ENCODE results near the gene SPATA2.

Gene SPATA2

DNA sequence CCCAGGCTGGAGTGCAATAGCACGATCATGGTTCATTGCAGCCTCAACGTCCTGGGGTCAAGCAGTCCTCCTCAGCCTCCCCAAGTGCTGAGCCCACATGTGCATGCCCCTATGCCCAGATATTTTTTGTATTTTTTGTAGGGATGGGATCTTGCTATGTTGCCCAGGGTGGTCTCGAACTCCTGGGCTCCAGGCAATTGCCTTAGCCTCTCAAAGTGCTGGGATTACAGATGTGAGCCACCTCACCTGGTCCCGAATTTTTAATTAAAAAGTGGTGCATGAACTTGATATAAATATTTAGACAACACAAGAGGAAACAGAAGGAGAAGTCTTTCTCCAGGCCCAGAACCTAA is 13.8 kb upstream of the SPATA2 start:
- no peak for DNase-seq

DNA sequence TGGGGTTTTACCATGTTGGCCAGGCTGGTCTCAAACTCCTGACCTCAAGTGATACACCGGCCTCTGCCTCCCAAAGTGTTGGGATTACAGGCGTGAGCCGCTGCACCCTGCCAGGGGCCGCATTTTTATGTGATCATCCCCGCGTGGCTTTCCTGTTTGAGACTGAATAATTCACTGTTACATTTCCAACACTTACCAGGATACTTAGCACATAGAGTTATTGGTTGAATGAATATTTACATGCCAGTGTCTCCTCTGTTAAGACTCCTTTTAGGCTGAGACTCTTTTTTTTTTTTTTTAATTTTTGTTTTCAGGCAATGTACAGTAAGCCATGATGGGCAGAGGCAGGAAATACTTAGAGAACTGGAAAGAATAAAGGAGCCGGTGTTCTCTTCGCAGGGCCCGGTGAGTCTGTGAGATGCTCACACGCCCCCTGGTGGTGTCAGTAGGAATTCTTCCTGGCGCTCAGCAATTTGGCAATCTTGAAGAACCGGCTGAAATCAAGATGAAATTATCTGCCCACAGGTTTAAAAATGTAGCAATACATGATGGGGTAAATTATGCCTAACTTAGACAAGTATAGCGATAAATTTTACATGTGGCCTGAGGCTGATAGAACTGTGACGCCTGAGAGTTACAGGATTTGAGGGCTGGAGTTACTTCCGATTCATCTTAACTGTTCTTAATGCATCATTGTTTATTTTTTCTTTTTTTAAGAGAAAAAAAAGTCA is 13.2 kb upstream of the SPATA2 start:
- peak; percentile 72 for DNase-seq

DNA sequence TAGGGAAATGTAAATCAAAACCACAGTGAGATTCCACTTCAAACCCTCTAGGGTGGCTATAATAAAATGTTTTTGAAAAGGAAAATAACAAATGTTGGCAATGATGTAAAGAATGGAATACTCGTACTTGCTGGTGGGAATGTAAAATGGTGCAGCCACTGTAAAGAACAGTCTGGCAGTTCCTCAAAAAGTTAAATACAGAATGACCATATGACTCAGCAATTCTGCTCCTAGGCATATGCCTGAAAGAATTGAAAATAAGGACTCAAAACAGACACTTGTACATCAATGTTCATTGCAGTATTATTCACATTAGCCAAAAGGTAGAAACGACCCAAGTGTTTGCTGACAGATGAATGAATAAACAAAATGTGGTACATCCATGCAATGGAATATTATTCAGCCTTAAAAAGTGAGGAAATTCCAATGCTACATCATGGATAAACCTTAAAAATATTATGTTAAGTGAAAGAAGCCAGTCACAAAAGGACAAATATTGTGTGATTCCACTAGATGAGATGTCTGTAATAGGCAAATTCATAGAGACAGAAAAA is 10.6 kb upstream of the SPATA2 start:
- DNase-seq = no peak

DNA sequence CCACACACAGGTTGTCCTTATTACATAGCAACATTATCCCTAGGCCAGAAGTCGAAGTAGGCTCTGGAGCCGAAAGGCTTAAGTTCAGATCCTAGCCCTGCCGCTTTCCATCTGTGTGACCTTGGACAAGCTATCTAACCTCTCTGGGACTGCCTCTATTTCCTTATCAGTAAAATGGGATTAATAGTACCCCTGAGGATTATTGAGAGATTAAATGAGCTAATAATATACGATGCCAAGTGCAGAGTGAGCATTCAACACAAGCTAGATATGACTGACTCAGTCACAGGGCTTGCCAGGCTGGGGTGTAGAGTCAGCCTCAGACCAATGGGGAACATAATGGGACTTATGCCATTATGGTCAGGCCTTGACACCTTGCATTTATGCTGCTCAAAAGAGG is 8.9 kb upstream of the SPATA2 start:
- no peak for DNase-seq

DNA sequence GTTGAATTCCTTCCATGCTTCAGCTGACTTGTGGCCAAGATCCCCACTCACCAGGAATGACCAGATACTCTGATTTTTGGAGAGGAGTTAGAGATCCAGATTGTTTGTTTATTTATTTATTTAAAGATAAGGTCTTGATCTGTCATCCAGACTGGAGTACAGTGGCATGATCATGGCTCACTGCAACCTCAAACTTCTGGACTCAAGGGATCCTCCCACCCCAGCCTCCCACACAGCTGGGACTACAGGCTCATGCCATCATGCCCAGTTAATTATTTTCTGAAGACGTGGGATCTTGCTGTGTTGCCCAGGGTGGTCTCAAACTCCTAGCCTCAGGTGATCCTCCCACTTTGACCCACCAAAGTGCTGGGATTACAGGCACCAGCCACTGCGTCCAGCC is 4.1 kb upstream of the SPATA2 start:
- no peak for DNase-seq

DNA sequence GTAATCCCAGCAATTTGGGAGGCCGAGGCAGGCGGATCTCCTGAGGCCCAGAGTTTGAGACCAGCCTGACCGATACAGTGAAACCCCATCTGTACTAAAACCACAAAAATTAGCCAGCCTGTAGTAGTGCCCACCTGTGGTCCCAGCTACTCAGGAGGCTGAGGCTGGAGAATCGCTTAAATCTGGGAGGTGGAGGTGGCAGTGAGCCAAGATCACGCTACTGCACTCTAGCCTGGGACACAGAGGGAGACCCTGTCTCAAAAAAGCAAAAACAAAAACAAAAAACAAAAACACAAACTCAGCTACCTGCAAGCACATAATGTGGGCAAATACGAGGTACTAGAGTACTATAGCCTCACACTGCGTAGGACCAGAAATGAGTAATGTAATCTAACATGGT is 3.7 kb upstream of the SPATA2 start:
- DNase-seq = no peak

DNA sequence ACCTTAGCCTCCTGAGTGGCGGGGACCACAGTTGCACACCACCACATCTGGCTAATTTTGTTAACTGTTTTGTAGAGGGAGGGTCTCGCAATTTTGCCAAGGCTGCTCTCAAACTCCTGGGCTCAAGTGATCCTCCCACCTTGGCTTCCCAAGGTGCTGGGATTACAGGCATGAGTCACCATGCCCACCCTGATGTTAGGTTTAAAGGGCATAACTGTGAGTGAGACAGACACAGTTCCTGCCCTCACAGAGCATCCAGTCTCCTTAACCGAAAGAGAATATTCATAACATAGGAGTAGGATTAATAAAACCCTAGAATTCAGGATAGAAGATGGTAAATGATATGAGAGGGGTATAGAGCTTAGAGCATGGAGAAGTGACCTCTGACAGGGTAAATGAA is 3.1 kb upstream of the SPATA2 start:
- no peak for DNase-seq

DNA sequence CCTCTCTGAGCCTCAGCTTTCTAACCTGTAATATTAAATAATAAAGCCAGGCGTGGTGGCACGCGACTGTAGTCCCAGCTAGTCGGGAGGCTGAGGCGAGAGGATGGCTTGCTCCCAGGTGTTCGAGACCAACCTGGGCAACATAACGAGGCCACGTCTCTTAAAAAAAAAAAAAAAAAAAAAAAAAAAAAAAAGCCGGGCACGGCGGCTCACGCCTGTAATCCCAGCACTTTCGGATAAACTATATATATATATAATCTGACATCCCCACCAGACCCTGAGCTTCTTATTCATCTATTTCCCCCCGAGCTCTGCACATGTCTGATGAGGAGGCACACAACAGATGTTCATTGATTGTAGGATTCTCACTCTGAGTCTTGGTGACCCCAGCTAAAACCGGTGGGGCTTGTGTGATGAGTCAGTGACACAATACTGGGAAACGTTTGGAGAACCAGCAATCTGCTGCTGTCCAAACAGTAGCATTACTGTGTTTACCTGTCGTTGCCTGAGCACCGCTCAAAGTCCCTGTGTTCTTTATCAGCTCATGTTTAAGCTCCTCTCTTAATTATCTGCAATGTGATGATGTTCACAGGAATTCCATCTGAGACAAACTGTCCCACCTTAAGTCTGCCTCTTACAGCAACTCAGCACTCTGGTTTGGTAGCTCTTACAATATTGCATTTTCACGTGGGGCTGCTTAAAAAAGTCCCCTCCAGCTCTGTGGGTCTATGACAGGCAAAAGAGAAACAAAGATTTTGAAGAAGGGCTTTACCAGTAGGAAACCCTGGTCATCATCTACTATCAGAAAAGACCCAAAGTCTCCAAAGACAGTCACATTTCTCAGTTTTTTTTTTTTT is 1.0 kb upstream of the SPATA2 start:
- no peak for DNase-seq

DNA sequence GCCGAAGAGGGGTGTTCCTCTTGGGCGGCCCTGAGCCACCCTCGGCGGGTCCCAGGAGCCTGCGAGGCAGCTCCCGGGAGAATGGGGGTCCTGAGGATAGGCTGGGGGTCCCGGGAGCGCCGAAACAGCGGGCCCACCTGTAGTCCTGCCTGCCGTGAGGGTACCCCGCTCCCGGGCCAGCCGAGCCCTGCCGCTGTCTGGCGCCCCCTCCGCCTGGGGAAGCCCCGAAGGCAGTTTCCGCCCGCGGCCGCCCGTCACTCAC is 280 bp downstream of the SPATA2 start:
- DNase-seq = no peak

DNA sequence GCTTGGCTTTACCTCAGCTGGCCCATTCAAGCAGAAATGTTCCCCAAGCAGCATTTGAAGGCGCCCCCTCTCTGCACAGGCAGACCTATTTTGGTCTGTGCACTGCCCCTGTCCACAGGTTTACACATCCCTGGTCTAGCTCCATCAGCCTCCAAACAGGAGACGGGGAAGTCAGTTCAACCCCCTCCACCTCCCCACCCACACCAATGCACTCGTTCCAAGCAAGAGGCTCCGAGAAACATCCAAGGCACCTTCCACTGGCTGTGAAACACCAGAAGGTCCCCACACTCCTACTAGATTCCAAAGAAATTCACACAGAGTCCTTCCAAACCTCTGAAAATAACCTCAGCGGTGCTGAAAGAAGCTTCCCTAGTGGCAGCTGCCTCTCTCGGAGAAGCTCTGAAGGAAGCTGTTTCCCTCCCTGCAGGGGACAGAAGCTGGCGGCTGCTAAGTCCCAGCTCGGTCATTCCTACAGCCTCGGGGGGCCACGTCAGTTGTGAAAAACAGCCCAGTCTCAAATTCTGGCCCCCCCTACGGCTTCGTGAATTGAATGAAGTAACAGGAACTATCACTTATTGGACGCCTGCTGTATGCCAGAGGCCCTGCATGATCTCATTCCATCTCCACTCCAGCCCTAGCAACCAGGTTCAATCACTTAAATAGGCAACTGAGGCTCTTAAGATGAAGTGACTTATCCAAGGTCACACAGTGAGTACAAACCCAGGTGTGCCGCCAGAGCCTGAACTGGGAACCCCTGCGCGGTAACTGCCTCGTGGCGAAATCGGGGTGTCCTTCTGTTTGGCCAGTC is 815 bp downstream of the SPATA2 start:
- DNase-seq = no peak

DNA sequence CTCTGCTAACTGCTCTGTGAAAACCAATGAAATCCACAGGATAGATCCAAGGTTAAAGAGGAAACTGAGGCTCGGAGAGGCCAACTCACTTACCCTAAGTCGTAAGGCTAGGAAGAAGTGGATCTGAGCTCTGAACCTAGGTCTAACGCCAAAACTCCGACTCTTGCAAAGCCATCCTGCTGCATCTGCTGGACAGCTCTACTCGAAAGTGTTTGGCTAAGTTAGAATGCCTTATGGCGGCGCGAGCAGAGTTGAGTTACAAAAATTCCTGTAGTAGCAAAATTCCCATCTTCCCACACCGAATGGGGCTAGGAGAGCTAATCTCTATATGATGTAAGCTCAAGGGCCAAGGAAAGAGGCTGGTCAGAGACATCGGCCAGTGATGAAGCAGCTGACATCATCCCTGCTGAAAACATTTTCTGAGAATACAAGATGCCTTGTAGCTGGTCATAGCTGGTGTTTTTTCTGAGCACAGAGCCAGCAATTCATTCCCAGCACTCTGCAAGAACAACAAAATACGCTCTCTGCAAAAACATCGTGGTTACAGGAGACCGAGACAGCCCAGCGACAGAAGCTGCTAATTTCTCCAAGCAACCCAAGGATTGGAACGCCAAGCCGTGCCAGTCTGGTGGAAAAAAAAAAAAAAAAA is 1.8 kb downstream of the SPATA2 start:
- DNase-seq = no peak

DNA sequence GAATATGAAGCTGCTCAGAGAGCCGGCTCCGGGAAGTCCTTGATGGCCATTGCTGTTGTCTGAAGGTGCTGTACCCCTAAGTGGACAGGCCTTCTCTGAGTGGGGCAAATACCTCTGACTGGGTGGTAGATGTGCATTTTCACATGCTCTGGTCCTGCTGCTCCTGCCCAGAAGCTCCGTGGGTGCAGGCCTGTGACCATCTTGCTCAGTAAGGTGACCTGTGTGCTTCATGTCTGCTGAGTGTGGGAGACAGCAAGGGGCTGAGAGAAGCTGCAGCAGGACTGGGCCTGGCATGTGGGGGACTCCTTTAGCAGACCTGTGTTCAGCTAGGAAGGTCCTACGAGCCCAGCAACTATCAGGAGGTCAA is 5.0 kb downstream of the SPATA2 start:
- DNase-seq = no peak

DNA sequence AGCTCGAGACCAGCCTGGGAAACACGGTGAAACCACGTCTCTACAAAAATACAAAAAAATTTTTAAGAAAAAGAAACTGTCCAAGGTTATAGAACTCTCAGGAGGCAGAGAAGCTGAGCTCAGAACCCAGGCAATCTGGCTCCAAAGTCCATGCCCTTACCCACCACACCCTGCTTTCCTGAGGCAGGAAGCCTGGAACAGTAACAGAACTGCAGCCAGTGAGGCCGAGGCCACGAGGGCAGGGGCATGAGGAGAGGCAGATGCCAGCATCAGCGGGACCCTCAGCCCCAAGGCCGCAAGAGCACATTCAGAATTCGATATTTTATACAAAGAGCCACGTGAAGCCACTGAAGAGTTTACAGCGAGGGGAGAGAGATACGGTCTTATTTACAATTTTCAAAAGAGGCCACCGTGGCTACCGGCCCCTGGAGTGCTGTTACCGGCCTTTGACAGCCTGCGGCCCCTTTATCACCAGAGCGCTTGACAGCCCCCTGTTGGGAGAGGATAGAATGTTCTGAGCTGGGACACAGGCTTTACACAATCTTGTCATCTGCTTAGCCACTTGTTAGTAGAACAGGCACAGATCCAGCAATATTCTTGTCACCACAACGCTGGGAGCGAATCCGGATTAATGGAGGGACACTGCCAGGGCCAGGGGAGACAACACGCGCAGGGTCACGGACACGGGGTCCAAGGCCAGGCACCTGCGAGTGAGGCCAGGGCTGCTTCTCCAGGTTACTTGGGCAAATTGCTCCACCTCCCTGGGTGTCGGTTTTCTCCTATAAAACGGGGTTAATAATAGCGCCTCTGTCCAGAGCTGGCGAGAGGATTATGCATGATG is 5.6 kb downstream of the SPATA2 start:
- no peak for DNase-seq

DNA sequence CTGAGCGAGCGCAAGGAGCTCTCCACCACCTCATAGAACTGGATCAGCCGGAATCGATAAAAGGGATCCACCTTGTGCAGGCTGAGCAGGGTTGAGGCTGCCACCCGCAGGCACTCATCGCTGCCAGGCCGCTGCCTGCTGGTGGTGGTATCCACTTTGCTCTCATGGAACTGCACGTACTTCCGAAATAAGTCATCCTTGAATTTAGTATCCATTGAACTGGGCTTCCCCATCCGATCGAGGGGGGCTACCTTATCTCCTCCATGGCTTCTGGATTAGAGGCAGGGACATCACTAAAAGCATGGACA is 7.1 kb downstream of the SPATA2 start:
- no peak for DNase-seq

DNA sequence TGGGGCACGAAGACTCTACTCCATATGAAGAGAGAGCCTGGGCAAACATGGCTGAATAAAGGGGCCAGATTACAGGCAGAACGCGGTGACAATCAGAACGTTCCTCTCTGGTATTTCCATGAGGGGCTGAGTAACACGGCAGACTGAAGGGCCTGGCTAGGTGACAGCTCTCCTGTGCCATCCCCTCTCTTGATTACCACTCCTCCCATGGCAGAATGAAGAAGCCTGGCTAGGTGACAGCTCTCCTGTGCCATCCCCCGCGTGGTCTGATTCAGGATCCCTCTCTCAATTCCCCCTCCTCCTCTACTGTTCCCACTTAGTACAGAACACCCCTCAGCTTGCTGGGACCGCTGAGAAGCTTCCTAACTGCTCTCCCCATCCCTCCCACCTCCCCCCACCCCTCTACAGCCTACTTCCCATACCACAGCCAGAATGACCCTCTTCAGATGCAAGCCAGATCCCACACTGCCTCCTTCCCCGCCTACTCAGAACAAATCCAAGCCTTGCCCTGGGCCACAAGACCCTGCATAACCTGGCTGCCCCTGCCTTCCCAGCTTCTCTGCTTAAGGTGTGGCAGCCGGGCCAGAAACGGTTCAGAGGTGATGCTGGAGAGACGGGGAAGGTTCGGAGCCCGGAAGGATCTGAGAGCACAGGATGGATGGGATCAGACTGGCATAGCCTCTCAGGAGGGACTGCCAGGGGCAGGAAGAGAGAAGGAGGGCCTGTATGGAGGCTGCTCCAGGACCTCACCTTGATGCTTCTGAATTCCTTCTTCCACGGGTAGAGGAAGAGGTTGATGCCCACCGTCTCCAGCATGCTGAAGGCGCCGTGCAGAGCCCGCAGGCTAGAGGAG is 7.7 kb downstream of the SPATA2 start:
- no peak for DNase-seq

DNA sequence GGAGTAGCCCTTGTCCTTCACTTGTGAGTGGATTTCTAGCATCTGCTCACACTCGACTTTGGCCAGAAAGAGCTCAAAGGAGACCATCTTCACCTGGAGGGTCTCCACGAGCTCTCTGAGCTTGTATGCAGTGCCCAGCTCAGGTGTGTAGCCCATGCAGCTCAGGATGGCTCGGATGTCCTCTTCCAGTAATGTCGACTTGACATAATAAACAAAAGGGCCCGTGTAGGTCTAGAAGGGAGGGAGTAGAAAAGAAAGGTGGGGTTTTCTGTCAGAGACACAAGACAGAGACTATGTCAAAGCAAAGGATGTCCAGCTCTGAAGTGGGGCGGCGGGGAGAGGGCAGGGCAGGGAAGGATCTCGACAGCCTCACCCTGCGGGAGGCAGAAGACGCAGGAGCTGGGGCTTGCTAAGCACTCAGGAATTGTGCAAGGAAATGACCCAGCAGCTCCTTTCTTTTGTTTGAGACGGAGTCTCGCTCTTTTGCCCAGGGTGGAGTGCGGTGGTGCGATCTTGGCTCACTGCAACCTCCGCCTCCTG is 8.6 kb downstream of the SPATA2 start:
- no peak for DNase-seq

DNA sequence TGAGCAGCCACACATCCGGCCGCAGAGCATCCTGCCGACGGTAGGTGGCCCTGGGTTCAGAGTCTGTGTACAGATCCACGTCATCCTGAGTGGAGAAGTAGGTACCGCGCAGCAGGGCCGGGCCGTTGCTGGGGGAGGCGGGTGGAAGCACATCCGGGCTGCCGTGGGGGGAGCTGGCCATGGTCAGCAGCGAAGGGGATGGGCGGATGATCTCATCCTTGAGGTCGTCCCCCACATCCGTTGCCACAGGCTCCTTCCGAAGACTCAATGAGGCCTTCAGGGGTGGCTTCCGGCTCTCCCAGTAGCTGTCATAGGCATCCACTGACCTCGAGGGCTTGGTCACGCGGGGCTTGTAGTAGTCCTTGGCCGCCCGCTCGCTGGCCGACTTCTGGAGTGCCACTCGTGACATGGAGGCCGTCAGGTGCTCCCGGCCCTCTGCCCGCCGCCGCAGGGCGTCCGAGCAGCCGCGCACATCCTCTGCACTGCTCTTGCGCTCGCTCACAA is 9.2 kb downstream of the SPATA2 start:
- no peak for DNase-seq

DNA sequence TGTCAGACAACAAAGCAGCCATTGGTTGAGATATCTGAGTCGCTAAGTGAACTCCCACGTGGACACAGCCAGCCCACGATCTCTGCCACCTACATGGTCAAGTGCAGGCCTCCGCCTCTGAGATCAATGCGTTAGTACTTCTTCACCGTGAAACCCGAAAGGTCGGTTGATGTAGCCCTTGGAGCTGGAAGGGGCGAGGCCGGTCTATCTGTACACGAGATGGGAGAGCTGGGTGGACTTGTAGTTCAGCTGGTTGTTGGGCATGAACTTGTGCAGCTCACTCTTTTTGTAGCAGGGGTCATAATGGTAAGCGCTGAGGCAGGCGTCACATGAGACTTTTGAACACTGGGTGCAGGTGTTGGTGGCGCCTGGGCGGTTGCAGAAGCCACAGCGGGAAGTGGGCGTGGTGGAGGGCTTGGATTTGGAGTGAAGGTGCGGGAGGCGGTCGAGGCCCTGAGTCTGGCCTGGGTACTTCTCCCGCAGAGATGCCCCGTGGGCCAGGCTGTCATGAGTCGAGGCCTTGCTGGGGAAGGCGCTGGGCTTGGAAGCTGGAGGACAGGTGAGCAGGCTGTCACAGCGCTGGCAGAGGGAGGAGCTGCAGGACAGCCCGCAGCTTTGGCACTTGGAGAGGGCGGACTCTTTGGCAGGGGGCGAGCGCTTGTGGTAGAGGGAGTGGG is 9.8 kb downstream of the SPATA2 start:
- DNase-seq = no peak

DNA sequence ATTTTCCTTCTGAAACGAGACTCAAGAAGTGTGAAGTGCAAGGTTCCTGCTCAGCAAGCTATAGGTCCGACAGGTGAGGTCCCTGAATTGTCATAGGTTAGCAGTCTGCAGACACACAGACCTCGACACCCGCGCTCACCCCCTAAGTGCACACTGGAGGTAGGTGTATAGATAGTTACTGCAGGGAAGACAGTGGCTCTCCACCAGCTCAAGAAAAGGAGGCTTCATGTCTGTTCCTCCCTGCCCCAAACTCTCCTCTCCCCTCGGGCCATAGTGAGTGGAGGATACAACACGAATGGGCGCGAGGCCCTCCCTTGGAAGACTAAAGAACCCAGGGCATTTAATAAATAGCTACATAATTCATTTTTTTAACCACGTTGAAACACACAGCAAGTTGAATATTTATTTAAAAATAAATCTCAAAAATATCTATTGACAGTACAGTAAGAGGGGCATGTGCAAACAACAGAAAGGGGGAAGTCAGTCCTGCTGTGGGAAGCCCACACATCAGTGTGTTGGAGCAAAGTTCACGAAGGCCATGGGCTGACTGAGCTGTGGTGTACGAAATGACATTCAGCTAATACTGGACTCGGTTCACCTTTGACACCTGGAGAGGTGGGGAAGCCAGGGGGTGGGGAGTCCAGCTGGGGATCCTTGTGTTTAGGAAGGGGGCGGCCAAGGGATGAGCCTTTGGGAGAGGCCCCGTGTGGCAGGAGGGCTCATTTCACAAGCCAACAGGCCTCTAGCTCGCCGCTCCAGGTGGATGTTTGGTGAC is 10.7 kb downstream of the SPATA2 start:
- DNase-seq = no peak

DNA sequence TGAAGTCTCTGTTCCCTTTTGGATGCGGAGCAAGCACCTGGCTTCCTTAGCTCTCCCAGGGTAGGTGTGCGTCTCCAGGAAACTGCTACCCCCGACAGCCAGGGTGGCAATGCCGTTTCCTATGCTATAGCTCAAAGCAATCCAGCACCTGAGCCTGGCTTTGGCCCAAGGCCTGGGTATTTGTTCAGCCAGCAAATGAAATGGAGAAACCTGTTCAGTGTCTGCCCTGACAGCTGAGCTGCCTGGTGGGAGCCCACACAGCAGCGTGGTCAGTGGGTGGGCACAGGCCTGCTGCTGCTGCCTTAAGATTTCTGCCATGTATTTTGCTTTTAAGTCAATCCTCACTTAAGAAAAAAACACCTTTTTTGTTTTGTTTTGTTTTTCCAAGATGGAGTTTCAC is 13.7 kb downstream of the SPATA2 start:
- no peak for DNase-seq
